Testis (tissue), 3 donors: ENCODE data around the gene C1orf116. TPM values are rescaled to one million over a fixed set of nuclear protein-coding genes. Genes with fewer than 3 reads are reported as not detected.

ENCODE experiments used
- DNase-seq: peaks from one replicate; pipeline ENCODE4 v3.0.0-alpha.2; 2019
- H3K27ac ChIP-seq, 2 donors: fragments of 200-600 bp; sonication (generic); one replicate each; pipeline ENCODE4 v1.5.1; 2019
- H3K27me3 ChIP-seq: fragments of 200-600 bp; sonication (generic); one replicate; pipeline ENCODE4 v1.5.1; 2019
- H3K36me3 ChIP-seq: fragments of 200-600 bp; sonication (generic); one replicate; pipeline ENCODE4 v1.5.1; 2017; ENCODE audit warnings: low read depth; ENCODE audit errors: missing control alignments
- H3K4me1 ChIP-seq: fragments of 200-600 bp; sonication (generic); one replicate; pipeline ENCODE4 v1.5.1; 2019
- H3K4me3 ChIP-seq, 2 donors: fragments of 200-600 bp; sonication (generic); one replicate each; pipeline ENCODE4 v1.5.1; 2017 to 2019
- H3K9me3 ChIP-seq: fragments of 200-600 bp; sonication (generic); one replicate; pipeline ENCODE4 v1.5.1; 2017
- CTCF ChIP-seq, 3 experiments: fragments of 450-650 bp in 2 of 3; fragments of 200-600 bp in 1 of 3; sonication (generic) in 1 of 3; IDR thresholded peaks; one replicate each; pipeline ENCODE4 v1.5.1; 2016 to 2019; ENCODE audit warnings: antibody characterized with exemption in 3 of 3, mild to moderate bottlenecking in 2 of 3, moderate library complexity in 1 of 3
- POLR2A ChIP-seq: fragments of 450-650 bp; IDR thresholded peaks from one replicate; pipeline ENCODE4 v1.6.1; 2017; ENCODE audit warnings: antibody characterized with exemption, mild to moderate bottlenecking, moderate library complexity
- WGBS, 2 donors: methylation state at CpG; one replicate each; pipeline ENCODE4 v1.1.5; 2018; 5-methylcytosine and 5-hydroxymethylcytosine counted together
- intact Hi-C: fragments of 100-400 bp; cut with DNase I; formaldehyde crosslinking; loops from one replicate; pipeline ENCODE4 v1.15.1; 2023; ENCODE audit warnings: low total_unique reads
- polyA plus RNA-seq: library from polyadenylated mRNA; stranded (reverse); fragments of 350-450 nt; fragmentation: Illumina TruSeq; extraction: RNeasy Lipid Tissue Mini Kit (QIAGEN cat#74804); gene quantifications from one replicate; pipeline ENCODE4 v1.2.3, GENCODE V29; 2014; ENCODE audit warnings: low read depth, low replicate concordance; ENCODE audit not compliant: insufficient read depth
- total RNA-seq, 2 donors: library from RNA; depleted of rRNA; stranded (reverse); fragments of >200 nt; gene quantifications; one replicate each; pipeline ENCODE4 v1.2.3, GENCODE V29; 2016

The C1orf116 gene
- total and polyA plus RNA-seq, 3 donors from 2014 or later = 0.31 to 0.88 (median 0.71) TPM

- DNase-seq = no peak
- Histone ChIP-seq H3K4me3 (no peak overlapping the region), H3K4me1 (peaks cover 13% of the 10 kb centered on the region), H3K9me3 (no peaks in the 10 kb centered on the region), H3K27me3 (no peaks in the 10 kb centered on the region), H3K36me3 (no peaks in the 10 kb centered on the region), H3K27ac (peak overlapping the region in 1 of 2 donors; percentile 16)
- intact Hi-C loops = no loop called here
- 40 to 55% methylated on average over 2 of the region's 2 CpGs for WGBS, 2 donors
- TF ChIP-seq POLR2A (no peak), CTCF (IDR thresholded peaks at IDR 0.05) (no peak)
Observed at GRCh38 chr1:207054491-207054890, 21.9 kb upstream of the C1orf116 start.

GRCh38 chr1:207052911-207053769 lies 20.6 kb upstream of the C1orf116 start, which contains the start of gene PFKFB2:
PFKFB2 (plus strand) TSS chr1:207053275; CDS start chr1:207054718, 1,443 bp downstream.
- H3K27me3 ChIP-seq = no peaks in the 10 kb centered on the region
- H3K27ac ChIP-seq = peak within 1 kb of the TSS; percentile 90 to 91
- H3K9me3 ChIP-seq = no peaks in the 10 kb centered on the region
- TF ChIP-seq CTCF (IDR thresholded peaks at IDR 0.05) (peak in 2 of 3 experiments; percentile 32 to 53), POLR2A (peak; percentile 25)
- peak; percentile 99 for DNase-seq
- WGBS, 2 donors = 2 to 3% methylated on average over 22 to 53 of the region's 56 CpGs
- intact Hi-C loops = no loop called here
- H3K4me1 ChIP-seq = peaks cover 17% of the 10 kb centered on the region
- H3K4me3 ChIP-seq = peak within 1 kb of the TSS; percentile 68 to 71
- no peaks in the 10 kb centered on the region for H3K36me3 ChIP-seq

GRCh38 chr1:207051191-207051943 lies 18.8 kb upstream of the C1orf116 start, which contains the start of gene YOD1:
YOD1 (minus strand) TSS chr1:207051208; CDS start chr1:207051030, 178 bp downstream.
- WGBS, 2 donors = 24 to 43% methylated on average over 14 to 15 of the region's 15 CpGs
- peak within 1 kb of the TSS; percentile 90 to 100 for H3K4me3 ChIP-seq
- TF ChIP-seq POLR2A (no peak), CTCF (IDR thresholded peaks at IDR 0.05) (no peak)
- no peaks in the 10 kb centered on the region for H3K27me3 ChIP-seq
- DNase-seq = no peak
- intact Hi-C loops = no loop called here
- no peaks in the 10 kb centered on the region for H3K9me3 ChIP-seq
- H3K4me1 ChIP-seq = peaks cover 18% of the 10 kb centered on the region
- peak within 1 kb of the TSS; percentile 96 to 98 for H3K27ac ChIP-seq
- H3K36me3 ChIP-seq = no peaks in the 10 kb centered on the region

GRCh38 chr1:207050480-207051190 lies 18.1 kb upstream of the C1orf116 start:
- no peaks in the 10 kb centered on the region for H3K27me3 ChIP-seq
- intact Hi-C loops = no loop called here
- peaks cover 18% of the 10 kb centered on the region for H3K4me1 ChIP-seq

More at GRCh38 chr1:207050480-207051190, 18.1 kb upstream of the C1orf116 start:
- TF ChIP-seq POLR2A (no peak), CTCF (IDR thresholded peaks at IDR 0.05) (no peak)
- H3K27ac ChIP-seq = peak overlapping the region; percentile 96 to 98
- H3K9me3 ChIP-seq = no peaks in the 10 kb centered on the region
- 1% methylated on average over 11 to 41 of the region's 47 CpGs for WGBS, 2 donors
- no peaks in the 10 kb centered on the region for H3K36me3 ChIP-seq
- peak overlapping the region; percentile 90 to 100 for H3K4me3 ChIP-seq
- peak; percentile 96 for DNase-seq
